SK-N-SH (cell line): Measurements from ENCODE around the gene E2F3.

Experiments used
- EP300 ChIP-seq, 2 experiments: IDR thresholded peaks; 2 replicates each; pipeline versions ENCODE4 v1.4.0 to v1.6.1; 2012; ENCODE audit warnings: borderline replicate concordance in 1 of 2, low read depth in 1 of 2, low read length in 1 of 2
- TAF1 ChIP-seq: IDR thresholded peaks from 2 replicates; pipeline ENCODE4 v1.6.1; 2012; ENCODE audit warnings: low read depth, mild to moderate bottlenecking, low read length, moderate library complexity, borderline replicate concordance
- TF ChIP-seq, protein P1 (sequence below): fragments of 200-600 bp; sonication (generic); IDR thresholded peaks from 2 replicates; pipeline ENCODE4 v1.6.1; 2017; ENCODE audit warnings: antibody characterized with exemption, mild to moderate bottlenecking, moderate library complexity
- TF ChIP-seq, protein P2 (sequence below): IDR thresholded peaks from 2 replicates; pipeline ENCODE4 v1.4.0; 2012; ENCODE audit warnings: low read depth

DNA sequence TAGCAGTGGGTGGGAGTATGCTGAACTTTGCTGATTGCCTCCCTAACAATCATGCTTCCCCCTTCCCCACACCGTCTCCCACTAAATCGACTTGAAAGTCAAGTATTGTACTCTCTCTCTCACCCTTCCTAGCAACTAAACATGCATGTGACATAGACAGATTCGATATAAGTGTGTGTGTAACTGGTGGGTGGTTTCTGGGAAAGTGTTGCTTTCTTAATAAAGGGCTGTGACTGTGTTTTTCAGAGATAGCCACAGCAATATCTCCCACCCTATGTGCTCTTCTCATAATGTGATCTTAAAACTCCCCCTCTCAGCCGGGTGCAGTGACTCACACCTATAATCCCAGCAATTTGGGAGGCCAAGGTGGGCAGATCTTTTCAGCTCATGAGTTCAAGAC lies 49.3 kb upstream of the E2F3 start:
- TF ChIP-seq, protein P1, sequence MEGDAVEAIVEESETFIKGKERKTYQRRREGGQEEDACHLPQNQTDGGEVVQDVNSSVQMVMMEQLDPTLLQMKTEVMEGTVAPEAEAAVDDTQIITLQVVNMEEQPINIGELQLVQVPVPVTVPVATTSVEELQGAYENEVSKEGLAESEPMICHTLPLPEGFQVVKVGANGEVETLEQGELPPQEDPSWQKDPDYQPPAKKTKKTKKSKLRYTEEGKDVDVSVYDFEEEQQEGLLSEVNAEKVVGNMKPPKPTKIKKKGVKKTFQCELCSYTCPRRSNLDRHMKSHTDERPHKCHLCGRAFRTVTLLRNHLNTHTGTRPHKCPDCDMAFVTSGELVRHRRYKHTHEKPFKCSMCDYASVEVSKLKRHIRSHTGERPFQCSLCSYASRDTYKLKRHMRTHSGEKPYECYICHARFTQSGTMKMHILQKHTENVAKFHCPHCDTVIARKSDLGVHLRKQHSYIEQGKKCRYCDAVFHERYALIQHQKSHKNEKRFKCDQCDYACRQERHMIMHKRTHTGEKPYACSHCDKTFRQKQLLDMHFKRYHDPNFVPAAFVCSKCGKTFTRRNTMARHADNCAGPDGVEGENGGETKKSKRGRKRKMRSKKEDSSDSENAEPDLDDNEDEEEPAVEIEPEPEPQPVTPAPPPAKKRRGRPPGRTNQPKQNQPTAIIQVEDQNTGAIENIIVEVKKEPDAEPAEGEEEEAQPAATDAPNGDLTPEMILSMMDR, result no peak
- TF ChIP-seq, protein P2, sequence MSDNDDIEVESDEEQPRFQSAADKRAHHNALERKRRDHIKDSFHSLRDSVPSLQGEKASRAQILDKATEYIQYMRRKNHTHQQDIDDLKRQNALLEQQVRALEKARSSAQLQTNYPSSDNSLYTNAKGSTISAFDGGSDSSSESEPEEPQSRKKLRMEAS, result no peak
- no peak for TF ChIP-seq TAF1
- TF ChIP-seq EP300 (IDR thresholded peaks at IDR 0.05; ENCODE audit: borderline replicate concordance in 1 of 2, low read depth in 1 of 2, low read length in 1 of 2), result no peak
